T1000 (cell line): Measurements from ENCODE around the gene NR6A1.

Experiments
- DNase-seq: peaks from one replicate; lab custom pipeline; 2025; ENCODE audit warnings: mixed read lengths; lab: John Stamatoyannopoulos, UW

Gene NR6A1

DNA sequence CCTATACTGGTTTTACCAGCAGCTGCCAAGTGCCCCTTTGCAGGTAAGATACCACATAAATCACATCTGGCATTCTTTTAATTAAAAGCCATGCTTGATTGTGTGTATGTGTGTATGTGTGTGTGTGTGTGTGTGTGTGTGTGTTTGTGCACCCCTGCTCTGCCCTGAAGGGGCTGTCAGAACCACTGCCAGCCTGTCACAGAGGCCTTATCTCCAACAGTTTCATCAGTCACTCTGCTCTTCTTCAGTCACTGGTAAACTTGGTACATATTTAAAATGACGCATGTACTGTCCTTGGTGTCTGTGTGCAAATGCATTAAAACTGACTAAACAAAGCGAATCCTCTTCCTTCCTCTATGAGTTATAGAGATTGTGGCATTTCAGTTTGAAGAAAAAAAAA, 244.9 kb downstream of the NR6A1 start:
- DNase-seq, result no peak

DNA sequence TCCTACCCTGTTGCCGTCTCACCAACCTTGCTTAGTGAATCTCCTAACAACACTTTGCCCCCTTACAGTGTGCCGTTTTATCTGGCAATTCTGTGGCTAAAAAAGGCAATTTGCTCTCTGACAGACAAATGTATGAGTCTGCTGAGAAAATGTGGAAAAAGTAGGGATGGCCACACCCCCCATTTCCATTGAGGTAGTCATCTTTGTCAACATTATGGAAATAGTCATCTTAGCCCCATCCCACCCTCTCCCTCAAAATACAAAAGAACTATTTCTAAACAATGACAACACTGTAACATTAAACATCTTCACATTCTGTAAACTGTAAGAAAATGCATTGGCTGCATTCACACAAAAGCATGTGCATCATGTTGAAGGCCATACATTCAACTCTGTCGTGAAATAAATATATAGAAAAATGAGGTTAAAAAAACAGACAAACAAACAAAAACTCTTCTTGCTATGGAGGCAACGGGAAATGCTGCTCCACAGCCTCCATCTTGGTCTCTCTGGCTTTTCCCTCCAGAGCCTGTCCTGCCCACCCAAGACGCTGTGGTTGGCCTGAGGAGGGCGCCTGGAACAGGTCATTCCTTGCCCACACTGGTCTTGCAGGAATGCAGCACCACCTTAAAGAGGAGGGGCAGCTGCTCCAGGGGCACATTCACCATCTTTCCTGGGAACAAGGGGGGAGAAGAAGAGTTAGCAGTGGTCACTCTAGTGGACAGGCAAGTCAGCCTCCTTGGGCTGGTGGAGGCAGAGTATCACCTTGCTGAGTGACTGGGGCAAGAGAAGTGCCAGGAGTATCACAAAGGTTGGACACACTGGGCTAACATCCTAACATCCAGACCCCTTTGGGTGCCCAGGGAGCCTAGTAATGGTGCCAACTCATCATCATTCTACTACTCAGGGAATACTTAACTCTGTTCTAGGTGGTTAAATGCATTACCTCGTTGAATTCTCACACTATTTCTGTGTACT, 248.7 kb downstream of the NR6A1 start:
- DNase-seq, result no peak

DNA sequence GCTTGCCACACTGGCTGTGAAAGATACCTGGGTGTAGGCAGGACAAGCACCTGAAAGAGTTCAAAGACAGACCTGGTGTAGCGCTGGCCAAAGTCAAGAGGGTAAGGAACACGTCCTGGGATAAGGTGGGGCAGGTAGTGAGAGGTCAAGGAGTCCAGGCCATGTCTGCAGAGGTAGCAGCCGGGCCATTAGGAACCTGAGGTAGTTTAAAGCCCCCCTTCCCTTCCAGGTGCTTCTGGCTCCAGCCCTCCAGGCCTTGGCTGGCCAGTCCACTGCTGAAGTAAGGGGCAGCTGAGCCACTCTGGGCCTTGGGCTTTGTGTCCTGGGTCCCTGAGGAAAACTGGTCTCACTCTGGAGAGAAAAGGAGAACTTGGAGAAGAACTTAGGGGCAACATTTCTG, 250.0 kb downstream of the NR6A1 start:
- no peak for DNase-seq

DNA sequence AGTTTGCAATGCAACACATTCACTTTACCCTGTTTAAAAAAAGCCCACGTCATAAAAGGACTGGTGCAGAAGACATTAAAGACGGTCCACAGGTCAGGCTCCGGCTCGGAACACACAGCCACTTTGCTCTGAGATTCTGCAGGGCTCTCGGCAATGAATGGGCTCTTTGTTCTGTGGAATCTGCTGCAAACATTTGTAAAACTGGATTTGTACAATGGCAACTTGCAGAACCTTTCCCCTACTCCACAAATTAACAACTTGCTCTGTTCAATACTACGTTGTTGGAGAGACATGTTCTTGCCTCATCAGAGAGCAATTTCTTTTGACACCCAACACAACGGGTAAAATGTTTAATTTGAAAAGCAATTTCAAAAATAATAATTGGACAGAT, 250.9 kb downstream of the NR6A1 start:
- no peak for DNase-seq

DNA sequence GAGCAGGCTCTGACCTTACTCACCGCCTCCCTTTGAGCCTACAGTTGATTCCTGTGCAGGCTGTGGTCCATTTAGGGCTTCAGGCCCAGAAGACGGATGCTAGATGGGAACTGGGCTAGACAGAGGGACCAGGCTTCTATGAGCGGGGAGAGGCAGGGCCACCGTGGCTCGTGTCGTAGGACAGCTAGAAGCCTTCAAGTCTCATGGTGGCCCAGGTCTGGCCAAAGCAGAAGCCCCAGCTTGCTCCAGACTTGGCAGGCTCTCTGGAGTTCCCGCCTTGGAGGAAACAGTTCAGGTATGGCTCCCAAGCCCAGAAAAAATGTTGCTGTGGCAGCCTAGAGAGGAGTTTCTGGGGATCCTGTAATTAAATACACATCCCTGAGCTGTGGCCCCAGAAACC, 253.0 kb downstream of the NR6A1 start:
- no peak for DNase-seq

DNA sequence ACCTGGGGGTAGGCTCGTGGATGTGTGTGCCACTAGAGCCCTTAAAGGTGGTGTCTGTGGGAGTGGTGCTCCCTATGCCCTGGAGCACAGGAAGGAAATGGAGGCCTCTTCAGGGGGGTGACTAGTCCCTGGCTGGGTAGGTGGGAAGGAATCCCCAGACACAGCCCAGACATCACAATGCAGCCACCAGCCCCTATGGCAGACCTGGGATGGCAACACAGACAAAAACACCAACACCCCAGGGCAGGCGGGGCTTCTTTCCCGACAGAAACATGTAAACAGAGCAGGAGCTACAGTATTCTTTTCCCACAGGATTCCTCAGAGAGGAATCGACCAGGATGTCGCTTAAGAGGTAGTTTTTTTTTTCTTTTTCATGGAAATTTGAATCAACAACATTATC, 253.5 kb downstream of the NR6A1 start:
- DNase-seq, result no peak

DNA sequence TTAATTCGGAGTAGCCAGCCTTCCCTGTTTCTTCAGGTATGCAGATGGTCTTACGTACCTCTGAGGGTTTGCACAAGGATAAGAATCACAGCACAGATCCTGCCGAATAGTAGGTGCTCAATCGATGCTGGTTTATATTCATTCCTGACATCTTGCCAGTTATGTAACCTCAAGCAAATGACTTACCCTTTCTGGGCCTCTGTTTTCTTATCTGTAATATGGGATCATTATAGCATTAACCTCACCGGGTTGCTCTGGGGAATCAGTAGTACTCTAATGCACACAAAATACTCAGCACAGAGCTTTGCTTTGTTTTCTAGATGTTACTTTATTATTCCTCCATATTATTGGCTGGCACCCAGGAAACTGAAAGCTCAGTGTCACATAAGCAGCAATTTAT, 256.2 kb downstream of the NR6A1 start:
- no peak for DNase-seq

DNA sequence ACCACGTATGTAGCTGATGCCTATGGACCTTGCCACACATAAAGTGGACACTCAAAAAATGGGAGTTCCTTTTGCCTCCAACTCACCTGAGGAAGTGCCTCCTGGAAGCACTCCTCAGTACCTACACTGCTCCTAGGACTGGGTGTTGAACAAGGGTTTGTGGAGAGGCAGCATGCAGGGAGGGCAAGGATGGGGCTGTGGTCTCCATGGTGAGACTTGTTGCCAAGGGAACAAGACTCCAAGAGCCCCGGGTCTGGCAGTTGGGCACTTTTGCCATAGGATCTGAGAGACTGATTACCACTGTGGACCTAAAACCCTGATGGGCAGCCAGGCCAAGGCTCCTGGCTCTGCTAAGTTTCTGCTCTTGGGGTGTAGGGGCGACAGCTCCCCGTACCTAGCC, 257.0 kb downstream of the NR6A1 start:
- no peak for DNase-seq

DNA sequence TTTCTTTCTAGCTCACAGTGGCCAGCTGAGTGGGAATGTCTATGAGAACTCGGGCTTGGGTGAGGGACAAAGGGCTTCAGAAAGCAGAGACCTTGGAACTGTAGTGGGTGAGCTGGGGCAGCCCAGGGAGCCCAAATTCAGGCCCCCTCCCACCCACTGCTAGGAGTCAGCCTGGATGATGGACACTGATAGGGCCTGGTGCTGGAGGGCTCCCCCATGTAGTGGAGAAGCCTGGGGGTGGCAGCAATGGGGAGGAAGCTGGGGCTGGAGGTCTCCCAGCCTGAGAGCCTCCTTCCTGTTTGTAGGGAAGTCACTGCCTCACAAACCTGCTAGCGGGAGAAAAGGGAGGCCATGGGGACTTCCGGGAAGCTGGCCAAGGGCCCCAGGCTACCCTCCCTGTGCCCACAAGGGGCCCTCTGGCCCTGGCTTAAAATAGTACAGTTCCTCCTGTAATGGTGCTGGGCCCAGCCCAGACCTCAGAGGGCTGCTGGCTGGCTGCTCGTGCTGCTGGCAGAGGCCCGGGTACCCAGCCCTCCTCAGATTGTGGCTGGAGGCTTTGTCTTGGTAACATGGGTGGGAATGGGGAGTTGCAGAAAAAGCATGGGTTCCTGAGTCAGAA, 257.6 kb downstream of the NR6A1 start:
- DNase-seq, result no peak

DNA sequence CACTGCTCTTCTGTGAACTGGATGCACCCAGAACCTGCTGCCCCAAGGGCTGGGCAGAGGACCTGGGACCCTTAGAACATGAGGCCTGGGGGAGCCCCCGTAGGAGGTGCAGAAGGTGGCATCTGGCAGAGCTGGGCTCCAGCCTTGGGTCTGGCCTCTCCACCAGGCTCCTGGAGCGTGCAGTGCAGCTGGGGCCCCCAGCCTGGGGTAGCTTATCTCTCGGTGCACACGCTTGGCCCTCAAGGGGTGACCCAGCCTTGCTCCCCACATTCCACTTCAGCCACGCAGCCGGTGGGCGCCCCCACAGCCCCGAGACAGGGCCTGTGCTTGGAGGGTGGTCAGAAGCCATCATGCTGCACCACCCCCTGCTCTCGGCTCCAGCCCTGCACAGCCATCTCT, 258.3 kb downstream of the NR6A1 start:
- DNase-seq, result no peak

DNA sequence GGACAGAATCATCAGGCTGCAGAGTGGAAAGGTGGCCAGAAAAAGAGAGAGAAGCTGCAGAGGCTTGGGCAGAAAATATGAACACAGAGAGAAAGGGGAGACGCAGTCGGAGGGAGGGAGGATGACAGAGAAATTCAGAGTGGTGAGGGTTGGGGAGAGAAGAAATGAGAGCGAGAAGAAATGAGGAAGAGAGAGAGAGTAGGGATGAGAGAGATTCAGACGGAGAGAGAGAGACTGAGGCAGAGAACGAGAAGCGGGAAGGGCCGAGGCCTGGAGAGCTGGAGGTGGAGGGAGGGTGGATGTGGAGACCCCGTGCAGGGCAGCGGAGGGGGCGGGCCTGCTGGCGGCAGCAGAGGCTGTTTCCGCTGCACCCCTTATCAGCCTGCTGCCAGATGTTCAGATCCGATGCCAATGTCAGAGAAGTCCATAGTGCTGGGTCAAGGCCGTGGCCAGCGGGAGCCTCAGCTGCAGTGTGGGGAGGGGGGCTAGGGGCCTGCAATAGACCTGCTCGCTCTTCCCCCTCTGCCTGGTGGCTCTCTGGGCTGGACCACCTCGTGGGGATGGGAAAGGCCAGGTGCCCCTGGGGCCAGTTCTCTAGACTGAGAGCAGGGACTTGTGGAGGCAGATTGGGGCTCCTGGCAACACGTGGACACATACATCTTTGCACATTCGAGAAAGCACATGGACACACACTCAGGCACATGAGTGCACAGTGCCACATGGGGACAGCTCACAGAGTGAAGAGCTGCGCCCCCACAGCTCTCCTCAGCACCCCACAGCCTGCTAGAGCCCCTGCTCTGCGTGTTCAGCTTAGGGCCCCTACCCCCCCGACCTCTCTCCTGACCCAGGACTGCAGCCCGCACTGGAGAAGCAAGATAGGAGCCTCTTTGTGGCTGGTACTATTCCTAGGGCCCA, 259.0 kb downstream of the NR6A1 start:
- no peak for DNase-seq

DNA sequence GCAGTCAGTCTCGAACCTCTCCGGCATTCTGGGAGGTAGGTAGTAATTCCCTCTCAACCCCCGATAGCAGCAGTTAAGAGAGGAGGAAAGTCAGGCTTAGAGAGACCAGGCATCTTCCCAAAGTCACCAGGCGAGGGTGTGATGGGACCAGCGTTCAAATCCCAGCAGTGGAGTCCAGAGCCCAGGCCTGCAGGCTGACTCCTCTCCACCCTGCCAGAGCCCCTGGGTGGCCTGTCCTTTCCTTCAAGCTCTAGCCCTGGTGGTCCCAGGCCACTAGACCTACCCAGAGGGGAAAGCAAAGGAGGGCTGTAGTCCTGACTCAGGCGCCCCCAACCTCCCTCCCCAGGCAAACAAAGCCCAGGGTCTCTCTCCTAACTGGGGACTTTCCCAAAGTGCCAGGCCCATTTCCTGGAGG, 259.7 kb downstream of the NR6A1 start:
- no peak for DNase-seq

DNA sequence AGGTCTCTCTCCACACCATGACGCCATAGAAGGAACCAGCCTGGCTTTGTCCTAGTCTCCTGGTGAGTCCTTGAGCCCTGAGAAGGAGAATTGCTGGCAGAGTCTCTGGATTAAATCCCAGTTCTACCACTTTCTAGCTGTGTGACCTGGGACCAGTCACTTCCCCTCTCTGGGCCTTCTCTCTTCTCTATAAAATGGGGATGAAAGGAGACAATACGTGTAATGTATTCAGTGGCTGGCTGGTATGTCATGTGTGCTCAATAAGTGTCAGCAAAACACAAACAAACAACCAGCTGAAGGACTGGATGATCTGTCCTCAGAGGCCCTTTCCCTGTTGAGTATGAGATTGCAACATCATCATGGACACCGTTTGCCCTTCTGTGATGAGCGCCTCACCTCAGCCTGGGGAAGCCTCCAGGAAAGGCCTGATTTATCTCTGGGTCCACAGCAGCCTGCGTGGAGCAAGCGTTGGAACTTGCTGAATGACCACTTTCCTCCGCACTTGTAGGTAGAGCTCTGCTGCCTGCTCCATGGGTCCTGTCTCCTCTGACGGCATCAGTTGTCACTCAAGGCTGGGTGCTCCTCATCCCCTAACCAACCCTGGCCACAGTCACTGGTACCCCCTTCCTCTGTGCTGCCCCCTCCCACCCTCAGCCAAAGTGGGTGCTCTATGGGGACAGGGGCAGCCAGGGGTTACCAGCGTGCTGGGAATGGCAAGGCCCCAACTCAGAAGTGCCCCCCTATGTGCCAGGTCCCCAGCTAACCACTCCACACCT, 260.3 kb downstream of the NR6A1 start:
- no peak for DNase-seq

DNA sequence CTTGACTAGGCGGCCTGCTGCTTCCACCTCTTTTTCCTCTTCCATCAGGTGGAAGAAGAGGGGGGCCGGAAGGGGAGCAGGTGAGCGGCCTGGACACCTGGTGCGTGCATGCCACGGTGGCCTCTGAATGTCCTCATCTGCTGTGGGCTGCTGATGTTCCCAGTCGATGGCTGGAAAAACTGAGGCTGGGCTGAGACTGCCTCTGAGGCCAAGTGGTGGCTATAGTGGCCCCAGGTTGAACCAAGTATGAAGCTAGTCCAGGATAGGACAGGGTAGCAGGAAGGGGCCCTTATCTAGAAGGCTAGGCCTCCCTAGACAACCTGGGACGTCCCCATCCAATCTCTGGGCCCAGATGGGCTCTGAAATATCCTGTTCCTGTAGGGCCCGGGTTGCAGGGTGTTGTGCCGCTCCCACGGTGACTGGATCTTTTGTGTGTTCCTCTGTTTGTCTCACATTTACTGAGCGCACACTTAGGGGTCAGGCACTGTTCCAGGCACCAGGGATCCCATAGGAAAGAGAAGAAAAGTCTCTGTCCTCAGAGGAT, 263.2 kb downstream of the NR6A1 start:
- no peak for DNase-seq

DNA sequence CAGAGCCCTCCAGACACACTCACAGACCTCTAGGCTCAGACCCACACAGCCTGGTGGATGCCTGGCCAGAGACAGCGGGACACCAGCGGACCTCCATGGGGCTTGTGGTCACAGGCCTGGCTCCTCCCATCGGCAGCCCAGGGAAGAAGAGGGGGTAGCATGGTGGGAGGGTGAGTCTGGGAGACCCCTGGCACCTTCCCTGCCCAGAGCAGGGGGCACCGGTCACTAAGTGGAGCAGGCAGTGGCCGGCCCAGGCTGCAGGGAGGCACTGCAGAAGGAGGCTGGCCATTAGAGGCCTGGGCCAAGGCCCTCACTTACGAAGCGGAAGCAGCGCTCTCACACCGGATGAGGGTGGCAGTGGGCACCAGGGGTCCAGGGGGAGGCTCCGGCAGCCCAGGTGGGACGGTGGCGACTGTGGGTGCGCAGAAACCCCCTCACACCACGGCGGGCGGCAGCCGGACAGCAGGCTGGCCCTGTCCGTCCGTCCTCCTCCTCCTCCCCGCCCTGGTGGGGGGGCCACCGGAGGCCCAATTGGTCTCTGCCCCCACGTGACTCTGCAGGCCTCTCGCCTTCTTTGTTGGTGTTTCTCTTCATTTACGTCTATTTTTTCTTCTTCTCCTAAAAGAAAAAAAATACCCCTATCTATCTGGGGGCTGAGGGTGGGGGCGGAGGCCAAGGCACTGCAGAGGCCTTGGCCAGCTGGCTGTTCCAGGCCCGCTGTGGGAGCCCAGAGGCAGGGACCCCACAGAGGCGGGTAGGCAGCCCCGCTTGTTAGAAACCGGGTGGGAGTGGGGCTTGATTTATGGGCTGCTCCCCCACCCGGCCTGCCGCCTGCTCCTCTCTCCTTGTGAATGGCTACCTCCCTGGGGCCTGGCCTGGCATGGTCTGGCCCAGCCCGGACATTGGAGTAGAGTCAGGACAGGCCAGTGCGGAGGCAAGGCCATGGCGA, 263.9 kb downstream of the NR6A1 start, which contains the start of gene NR5A1:
Gene NR5A1 (minus strand): TSS at position 469 of the 949 bp plus-strand sequence. CDS start 4,004 bp downstream, outside the sequence.
- no peak for DNase-seq

DNA sequence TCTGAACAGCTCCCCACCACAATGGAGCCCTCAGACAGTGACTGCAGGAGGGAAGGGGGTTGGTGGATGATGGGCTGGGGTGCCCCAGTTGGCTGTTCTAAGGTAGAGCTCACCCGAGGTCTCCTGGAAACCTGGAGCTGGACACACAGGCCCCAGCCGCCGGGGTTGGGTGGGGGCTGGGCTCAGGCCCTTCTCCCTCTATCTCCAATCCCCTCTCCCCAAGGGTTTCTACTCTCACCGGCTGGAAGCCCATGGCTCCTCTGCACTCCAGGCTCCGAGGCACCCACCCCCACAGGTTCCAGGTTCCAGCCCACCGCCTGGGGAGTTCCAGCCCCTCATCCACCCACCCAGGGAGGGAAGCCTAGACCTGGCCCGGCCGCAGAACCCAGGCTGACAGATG, 264.7 kb downstream of the NR6A1 start:
- no peak for DNase-seq

DNA sequence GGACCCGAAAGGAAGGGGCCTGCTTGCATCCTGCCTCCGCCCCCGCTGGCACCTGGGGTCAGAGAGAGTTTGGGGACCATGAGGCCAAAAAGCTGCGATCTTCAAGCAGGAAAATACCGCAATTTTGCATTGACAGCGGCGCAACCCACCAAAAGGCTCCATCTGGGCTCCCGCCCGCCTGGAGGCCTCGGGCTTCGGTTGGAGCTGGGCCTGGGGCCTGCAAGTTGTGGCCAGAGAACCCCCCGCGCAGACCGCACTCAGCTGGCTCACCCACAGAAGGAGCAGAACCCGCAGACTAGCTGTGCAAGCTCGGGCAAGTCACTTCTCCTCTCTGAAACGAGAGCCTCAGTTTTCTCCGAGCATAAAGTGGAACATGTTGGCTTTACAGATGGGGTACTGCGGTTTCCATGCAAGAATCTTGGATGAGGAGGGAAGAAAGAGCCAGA, 265.2 kb downstream of the NR6A1 start:
- no peak for DNase-seq

DNA sequence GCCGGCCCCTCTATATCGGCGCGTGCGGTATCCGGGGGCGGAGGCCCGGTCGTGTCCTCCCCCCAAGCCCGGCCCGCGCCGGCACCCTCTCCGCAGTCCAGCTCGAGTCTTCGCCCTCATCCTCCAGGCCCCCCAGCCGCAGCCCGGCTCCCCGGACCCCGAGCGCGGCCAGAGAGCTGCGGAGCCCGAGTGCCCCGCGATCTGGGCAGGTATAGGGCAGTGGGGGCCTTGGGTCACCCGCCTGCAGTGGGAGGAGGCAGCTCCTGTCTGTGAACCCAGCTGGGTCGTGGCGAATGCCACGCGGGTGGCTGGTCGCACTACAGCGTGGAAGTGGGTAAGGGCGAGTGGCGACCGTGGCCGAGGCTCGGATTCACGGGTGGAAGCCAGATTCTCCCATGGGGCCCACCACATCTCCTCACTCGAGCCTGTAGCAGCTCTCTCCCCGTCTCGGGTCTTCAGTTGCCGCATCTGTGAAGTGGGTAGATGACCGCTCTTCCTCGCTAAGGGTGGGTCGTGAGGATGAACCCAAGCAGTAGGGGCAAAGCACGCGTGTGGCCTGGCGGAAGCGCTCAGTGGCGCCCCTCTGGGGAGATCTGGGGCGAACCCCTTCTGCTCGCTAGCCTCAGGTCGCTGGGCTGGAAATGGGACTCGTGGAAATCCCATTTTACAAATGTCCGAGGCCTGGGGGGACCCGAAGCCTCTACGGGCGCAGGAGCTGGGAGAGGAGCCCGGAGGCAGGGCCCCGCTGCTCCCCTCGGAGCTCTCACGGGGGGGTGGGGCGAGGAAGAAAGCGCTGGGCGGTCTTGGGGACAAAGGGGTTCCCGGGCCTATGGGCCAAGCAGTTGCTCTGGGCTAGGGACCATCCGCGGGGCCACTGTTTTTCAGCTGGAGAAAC, 265.9 kb downstream of the NR6A1 start:
- no peak for DNase-seq

DNA sequence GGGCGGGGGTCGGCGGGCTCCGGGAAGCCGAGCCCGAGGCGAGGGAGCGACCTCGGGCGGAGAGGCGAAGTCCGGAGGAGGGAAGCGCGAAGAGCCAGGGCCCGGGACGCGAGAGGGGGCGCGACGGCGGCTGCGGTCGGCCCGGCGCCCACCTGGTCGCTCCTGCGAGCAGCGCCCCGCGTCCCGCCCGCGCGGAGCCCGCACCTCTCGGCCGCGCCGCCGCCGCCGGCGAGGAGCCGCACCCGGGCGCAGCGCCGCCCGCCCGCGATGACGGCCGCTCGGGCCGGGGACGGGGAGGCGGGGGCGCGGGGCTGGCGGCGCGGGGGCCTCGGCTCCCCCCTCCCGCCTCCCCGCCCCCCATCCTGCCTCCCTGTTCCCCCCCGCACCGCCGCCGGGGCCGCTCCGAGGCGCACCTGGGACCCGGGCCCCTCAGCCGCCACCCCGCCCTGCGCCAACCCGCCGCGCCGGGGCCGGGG, 266.5 kb downstream of the NR6A1 start:
- DNase-seq, result no peak
